Hepatocyte (in vitro differentiated cells): ENCODE results near the gene GDF15.

Source experiments
- EZH2 ChIP-seq: fragments of 200-600 bp; sonication (generic); IDR thresholded peaks from 2 replicates; pipeline ENCODE4 v1.6.1; 2016; ENCODE audit warnings: antibody characterized with exemption, mild to moderate bottlenecking, borderline replicate concordance
- EZH2phosphoT487 ChIP-seq: fragments of 200-600 bp; sonication (generic); IDR thresholded peaks from one replicate; pipeline ENCODE4 v1.6.1; 2018; ENCODE audit warnings: antibody characterized with exemption, mild to moderate bottlenecking, low read depth, moderate library complexity; ENCODE audit not compliant: unreplicated experiment, severe bottlenecking
- TF ChIP-seq, protein P1 (sequence below): fragments of 200-600 bp; sonication (generic); IDR thresholded peaks from 2 replicates; pipeline ENCODE4 v1.5.1; 2016; ENCODE audit warnings: antibody characterized with exemption, mild to moderate bottlenecking; ENCODE audit not compliant: poor library complexity

DNA sequence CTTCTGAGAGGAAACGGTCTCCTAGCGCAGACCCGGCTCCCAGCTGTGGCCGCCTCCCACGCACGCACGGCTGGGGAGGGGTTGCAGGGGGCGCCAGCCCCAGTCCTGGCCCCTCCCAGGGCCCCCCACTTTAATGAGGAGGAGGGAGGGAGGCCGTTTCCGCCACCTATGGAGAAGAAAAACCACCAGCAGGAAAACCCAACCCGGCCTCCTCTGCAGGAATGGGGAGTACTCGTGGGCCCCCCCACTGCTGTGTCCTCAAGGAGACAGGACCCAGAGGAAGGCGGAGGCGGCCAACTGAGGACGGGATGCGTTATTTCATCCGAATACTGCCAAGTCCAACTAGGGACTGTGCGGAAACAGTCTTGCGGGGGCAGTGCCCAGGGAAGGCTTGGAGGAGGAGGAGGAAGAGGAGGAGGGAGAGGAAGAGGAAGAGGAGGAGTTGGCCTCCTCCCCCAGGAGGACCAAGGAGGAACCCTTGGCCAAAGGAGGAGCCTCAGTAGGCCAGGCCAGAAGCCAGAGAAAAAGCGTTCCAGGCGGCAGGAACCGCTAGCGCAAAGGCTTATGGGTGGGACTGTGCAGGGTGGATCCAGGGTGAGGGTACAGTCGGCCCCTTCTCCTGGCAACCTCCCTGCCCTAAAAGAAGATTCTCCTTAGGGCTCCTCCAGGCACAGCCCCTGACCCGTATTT lies 29.4 kb downstream of the GDF15 start:
- TF ChIP-seq, protein P1, sequence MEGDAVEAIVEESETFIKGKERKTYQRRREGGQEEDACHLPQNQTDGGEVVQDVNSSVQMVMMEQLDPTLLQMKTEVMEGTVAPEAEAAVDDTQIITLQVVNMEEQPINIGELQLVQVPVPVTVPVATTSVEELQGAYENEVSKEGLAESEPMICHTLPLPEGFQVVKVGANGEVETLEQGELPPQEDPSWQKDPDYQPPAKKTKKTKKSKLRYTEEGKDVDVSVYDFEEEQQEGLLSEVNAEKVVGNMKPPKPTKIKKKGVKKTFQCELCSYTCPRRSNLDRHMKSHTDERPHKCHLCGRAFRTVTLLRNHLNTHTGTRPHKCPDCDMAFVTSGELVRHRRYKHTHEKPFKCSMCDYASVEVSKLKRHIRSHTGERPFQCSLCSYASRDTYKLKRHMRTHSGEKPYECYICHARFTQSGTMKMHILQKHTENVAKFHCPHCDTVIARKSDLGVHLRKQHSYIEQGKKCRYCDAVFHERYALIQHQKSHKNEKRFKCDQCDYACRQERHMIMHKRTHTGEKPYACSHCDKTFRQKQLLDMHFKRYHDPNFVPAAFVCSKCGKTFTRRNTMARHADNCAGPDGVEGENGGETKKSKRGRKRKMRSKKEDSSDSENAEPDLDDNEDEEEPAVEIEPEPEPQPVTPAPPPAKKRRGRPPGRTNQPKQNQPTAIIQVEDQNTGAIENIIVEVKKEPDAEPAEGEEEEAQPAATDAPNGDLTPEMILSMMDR = no peak
- TF ChIP-seq EZH2 (no peak), EZH2phosphoT487 (no peak)
